Embryonic facial prominence (tissue), 1 donor: Measurements from ENCODE around the gene C1orf226.
"Not testable (repeated sequence)": the region's sequence is repeated elsewhere in the genome, so short reads cannot be mapped to it uniquely, and the experiment has no call there.

Source experiments
- DNase-seq: peaks from one replicate; pipeline ENCODE4 v3.0.0-alpha.2; 2016; ENCODE audit errors: extremely low spot score

Gene C1orf226

GRCh38 chr1:162405800-162406199, 24.3 kb downstream of the C1orf226 start:
- DNase-seq, result no peak

GRCh38 chr1:162406811-162407210, 25.3 kb downstream of the C1orf226 start:
- DNase-seq, result no peak

- no peak for DNase-seq
Measured at GRCh38 chr1:162407539-162407938, 26.0 kb downstream of the C1orf226 start.

- DNase-seq, result no peak
Measured at GRCh38 chr1:162412002-162412401, 30.5 kb downstream of the C1orf226 start, which contains the start of gene SH2D1B. Gene SH2D1B (minus strand): TSS chr1:162412136. CDS start chr1:162412016, 120 bp downstream.

GRCh38 chr1:162416215-162416614, 34.7 kb downstream of the C1orf226 start:
- DNase-seq, result no peak

- DNase-seq, result no peak
Measured at GRCh38 chr1:162416909-162417308, 35.4 kb downstream of the C1orf226 start.

GRCh38 chr1:162417650-162418049, 36.1 kb downstream of the C1orf226 start:
- no peak for DNase-seq

- DNase-seq, result not testable (repeated sequence)
Measured at GRCh38 chr1:162418584-162418983, 37.1 kb downstream of the C1orf226 start.

- not testable (repeated sequence) for DNase-seq
Measured at GRCh38 chr1:162419450-162419931, 38.0 kb downstream of the C1orf226 start.

GRCh38 chr1:162420120-162420519, 38.6 kb downstream of the C1orf226 start:
- no peak for DNase-seq

GRCh38 chr1:162421258-162422164, 40.0 kb downstream of the C1orf226 start:
- DNase-seq, result no peak

GRCh38 chr1:162422662-162423375, 41.3 kb downstream of the C1orf226 start:
- DNase-seq, result no peak

- DNase-seq, result no peak
Measured at GRCh38 chr1:162430583-162430982, 49.1 kb downstream of the C1orf226 start.

- not testable (repeated sequence) for DNase-seq
Measured at GRCh38 chr1:162432977-162433713, 51.6 kb downstream of the C1orf226 start.
